Measurements from ENCODE around the gene JAM3. TPM values are rescaled to one million over a fixed set of nuclear protein-coding genes. Genes with fewer than 3 reads are reported as not detected.

The JAM3 gene
- total RNA-seq, 1 experiment from 2014 or later, result 1.5 TPM

GRCh38 chr11:134097166-134097565 is 28.3 kb downstream of the JAM3 start:
- Mint-ChIP-seq H3K27me3 (ENCODE audit: insufficient read depth, unreplicated experiment) (peaks cover 3% of the 10 kb centered on the region), H3K4me1 (ENCODE audit: low read depth, unreplicated experiment) (no peaks in the 10 kb centered on the region), H3K36me3 (ENCODE audit: insufficient read depth, unreplicated experiment) (no peaks in the 10 kb centered on the region), H3K9me3 (ENCODE audit: unreplicated experiment) (no peaks in the 10 kb centered on the region), H3K4me3 (ENCODE audit: unreplicated experiment) (no peak overlapping the region), H3K27ac (ENCODE audit: unreplicated experiment) (no peak overlapping the region)
- ChIA-PET POLR2A (no interaction called here), CTCF (interaction anchor here (0.6 to 1.2 kb wide), 3 partner anchors 32 to 61 kb away, joined by 3 to 8 read pairs (median 3); no protein-coding TSS in a partner anchor)
- Histone ChIP-seq H3K4me3 (ENCODE audit: low read depth, low read length) (no peak overlapping the region), H3K4me1 (no peaks in the 10 kb centered on the region; the same call in 1 of the 2 replicates), H3K9me3 (no peaks in the 10 kb centered on the region), H3K36me3 (ENCODE audit: control insufficient read depth, insufficient read depth, low read length) (no peaks in the 10 kb centered on the region), H3K27me3 (replicated peaks; ENCODE audit: control insufficient read depth, insufficient read depth, low read length) (0 out of 2 replicates have a peak, but pooled peaks cover 1% of the 10 kb centered on the region)
- no peak for TF ChIP-seq CTCF (IDR thresholded peaks at IDR 0.05; ENCODE audit: insufficient read depth in 1 of 2, low read depth in 1 of 2, low read length in 1 of 2, severe bottlenecking in 1 of 2, unreplicated experiment in 1 of 2)
- BruUV-seq (replicated peaks), result no TSS peak
- no peak for DNase-seq
- intact Hi-C loops (cut with micrococcal nuclease; ENCODE audit: unreplicated experiment), result no loop called here

GRCh38 chr11:134098566-134099184 is 29.8 kb downstream of the JAM3 start:
- Mint-ChIP-seq H3K27me3 (ENCODE audit: insufficient read depth, unreplicated experiment) (peaks cover 5% of the 10 kb centered on the region), H3K4me3 (ENCODE audit: unreplicated experiment) (no peak overlapping the region), H3K27ac (ENCODE audit: unreplicated experiment) (no peak overlapping the region), H3K9me3 (ENCODE audit: unreplicated experiment) (no peaks in the 10 kb centered on the region), H3K4me1 (ENCODE audit: low read depth, unreplicated experiment) (no peaks in the 10 kb centered on the region), H3K36me3 (ENCODE audit: insufficient read depth, unreplicated experiment) (no peaks in the 10 kb centered on the region)
- CTCF ChIA-PET, result interaction anchor here (0.6 to 2.5 kb wide), 10 partner anchors 11 to 352 kb away, joined by 3 to 70 read pairs (median 5); partner anchors contain the start of gene JAM3
- H3K4me3 ChIP-seq (ENCODE audit: low read depth, low read length), result no peak overlapping the region
- peak in 1 of 2 experiments; percentile 37 for DNase-seq
- H3K9me3 ChIP-seq, result no peaks in the 10 kb centered on the region
- BruUV-seq (replicated peaks), result no TSS peak
- 0 out of 2 replicates have a peak, but pooled peaks cover 1% of the 10 kb centered on the region for H3K27me3 ChIP-seq (replicated peaks; ENCODE audit: control insufficient read depth, insufficient read depth, low read length)
- peak; percentile 58 to 88 for TF ChIP-seq CTCF (IDR thresholded peaks at IDR 0.05; ENCODE audit: insufficient read depth in 1 of 2, low read depth in 1 of 2, low read length in 1 of 2, severe bottlenecking in 1 of 2, unreplicated experiment in 1 of 2)
- POLR2A ChIA-PET, result no interaction called here
- no peaks in the 10 kb centered on the region for H3K36me3 ChIP-seq (ENCODE audit: control insufficient read depth, insufficient read depth, low read length)
- no peaks in the 10 kb centered on the region; the same call in 1 of the 2 replicates for H3K4me1 ChIP-seq
- intact Hi-C loops (cut with micrococcal nuclease; ENCODE audit: unreplicated experiment), result loop anchor here (1.0 to 2.0 kb wide), 3 partner anchors 40 to 171 kb away; no protein-coding TSS in a partner anchor

GRCh38 chr11:134100171-134100570 is 31.3 kb downstream of the JAM3 start:
- H3K4me3 Mint-ChIP-seq (ENCODE audit: unreplicated experiment), result no peak overlapping the region
- no peaks in the 10 kb centered on the region for H3K4me1 Mint-ChIP-seq (ENCODE audit: low read depth, unreplicated experiment)
- H3K9me3 Mint-ChIP-seq (ENCODE audit: unreplicated experiment), result no peaks in the 10 kb centered on the region
- no TSS peak for BruUV-seq (replicated peaks)
- no peak for DNase-seq
- H3K9me3 ChIP-seq, result no peaks in the 10 kb centered on the region
- H3K36me3 Mint-ChIP-seq (ENCODE audit: insufficient read depth, unreplicated experiment), result no peaks in the 10 kb centered on the region
- H3K36me3 ChIP-seq (ENCODE audit: control insufficient read depth, insufficient read depth, low read length), result no peaks in the 10 kb centered on the region
- no peaks in the 10 kb centered on the region; the same call in 1 of the 2 replicates for H3K4me1 ChIP-seq
- no peak for TF ChIP-seq CTCF (IDR thresholded peaks at IDR 0.05; ENCODE audit: insufficient read depth in 1 of 2, low read depth in 1 of 2, low read length in 1 of 2, severe bottlenecking in 1 of 2, unreplicated experiment in 1 of 2)
- no peak overlapping the region for H3K4me3 ChIP-seq (ENCODE audit: low read depth, low read length)
- CTCF ChIA-PET, result interaction anchor here (0.6 to 1.5 kb wide), 2 partner anchors 8 to 172 kb away, joined by 4 to 5 read pairs; no protein-coding TSS in a partner anchor
- H3K27ac Mint-ChIP-seq (ENCODE audit: unreplicated experiment), result no peak overlapping the region
- peaks cover 5% of the 10 kb centered on the region for H3K27me3 Mint-ChIP-seq (ENCODE audit: insufficient read depth, unreplicated experiment)
- H3K27me3 ChIP-seq (replicated peaks; ENCODE audit: control insufficient read depth, insufficient read depth, low read length), result 0 out of 2 replicates have a peak, but pooled peaks cover 1% of the 10 kb centered on the region
- POLR2A ChIA-PET, result no interaction called here
- intact Hi-C loops (cut with micrococcal nuclease; ENCODE audit: unreplicated experiment), result no loop called here
